Activated gamma-delta T cell (primary cell): ENCODE data around the gene CCL14.
"Not testable (repeated sequence)": the region's sequence is repeated elsewhere in the genome, so short reads cannot be mapped to it uniquely, and the experiment has no call there.

Source experiments
- DNase-seq: peaks from one replicate; lab custom pipeline; 2025; lab: John Stamatoyannopoulos, UW
- total RNA-seq, 2 donors: gene quantifications; one replicate each; lab custom pipeline; 2026; lab: John Stamatoyannopoulos, UW

Gene CCL14
- 0 reads per million in 2 donors for total RNA-seq

GRCh38 chr17:35986643-35987042 is at the start of gene CCL14:
Gene CCL14, minus strand, starts transcription at chr17:35986729. Its CDS starts 80 bp downstream, at chr17:35986649.
- no peak for DNase-seq

GRCh38 chr17:36036235-36036634 is 49.7 kb upstream of the CCL14 start:
- DNase-seq = no peak

- DNase-seq = no peak
Measured at GRCh38 chr17:36034127-36034526, 47.6 kb upstream of the CCL14 start.

GRCh38 chr17:36030956-36031355 is 44.4 kb upstream of the CCL14 start:
- no peak for DNase-seq

GRCh38 chr17:36027761-36028160 is 41.2 kb upstream of the CCL14 start:
- DNase-seq = no peak

GRCh38 chr17:36024106-36024869 is 37.8 kb upstream of the CCL14 start:
- no peak for DNase-seq

GRCh38 chr17:36019423-36019822 is 32.9 kb upstream of the CCL14 start:
- DNase-seq = no peak

- no peak for DNase-seq
Measured at GRCh38 chr17:36017799-36018198, 31.3 kb upstream of the CCL14 start, which contains the start of gene CCL23. Gene CCL23, minus strand, starts transcription at chr17:36017972. Its CDS starts 75 bp downstream, at chr17:36017897.

- DNase-seq = no peak
Measured at GRCh38 chr17:36016555-36016954, 30.0 kb upstream of the CCL14 start.

- not testable (repeated sequence) for DNase-seq
Measured at GRCh38 chr17:36015895-36016294, 29.4 kb upstream of the CCL14 start.

- no peak for DNase-seq
Measured at GRCh38 chr17:36014946-36015345, 28.4 kb upstream of the CCL14 start.

GRCh38 chr17:36011201-36011600 is 24.7 kb upstream of the CCL14 start:
- no peak for DNase-seq

- DNase-seq = no peak
Measured at GRCh38 chr17:36008998-36009665, 22.6 kb upstream of the CCL14 start.

- no peak for DNase-seq
Measured at GRCh38 chr17:36004594-36005108, 18.1 kb upstream of the CCL14 start.

- DNase-seq = no peak
Measured at GRCh38 chr17:36002631-36003030, 16.1 kb upstream of the CCL14 start.

- no peak for DNase-seq
Measured at GRCh38 chr17:36001862-36002603, 15.5 kb upstream of the CCL14 start.

GRCh38 chr17:36001110-36001771 is 14.7 kb upstream of the CCL14 start, which contains the start of gene CCL15:
Gene CCL15, minus strand, starts transcription at chr17:36001553. Its CDS starts 61 bp downstream, at chr17:36001492.
- DNase-seq = no peak

- no peak for DNase-seq
Measured at GRCh38 chr17:36000732-36001109, 14.2 kb upstream of the CCL14 start.

- DNase-seq = no peak
Measured at GRCh38 chr17:35998756-35999155, 12.2 kb upstream of the CCL14 start.

- no peak for DNase-seq
Measured at GRCh38 chr17:35998018-35998545, 11.6 kb upstream of the CCL14 start.

- DNase-seq = not testable (repeated sequence)
Measured at GRCh38 chr17:35995346-35995745, 8.8 kb upstream of the CCL14 start.
